K562 (cell line): ENCODE measurements around the gene CDK9. TPM values are rescaled to one million over a fixed set of nuclear protein-coding genes. Genes with fewer than 3 reads are reported as not detected.

Experiments used
- ATF4 ChIP-seq: fragments of 450-650 bp; formaldehyde crosslinking; IDR thresholded peaks from 2 replicates; pipeline ENCODE4 v1.4.0; 2022; ENCODE audit warnings: mild to moderate bottlenecking, moderate library complexity
- CREBBP ChIP-seq: IDR thresholded peaks from one replicate; pipeline ENCODE4 v1.6.1; 2012; ENCODE audit warnings: low read depth, mild to moderate bottlenecking, control low read depth, inconsistent platforms, low read length
- E2F3 ChIP-seq: fragments of 250-450 bp; sonication (Bioruptor Pico); IDR thresholded peaks from 2 replicates; pipeline ENCODE4 v1.4.0; 2020; ENCODE audit warnings: mild to moderate bottlenecking
- ELF1 ChIP-seq: fragments of 200-800 bp; sonication (Bioruptor generic); IDR thresholded peaks from 2 replicates; pipeline ENCODE4 v1.6.1; 2016; ENCODE audit warnings: missing genetic modification characterization, missing compliant biosample characterization
- MEIS2 ChIP-seq: fragments of 450-650 bp; IDR thresholded peaks from 2 replicates; pipeline ENCODE4 v1.6.1; 2014; ENCODE audit warnings: mild to moderate bottlenecking; ENCODE audit not compliant: partially characterized antibody
- NFATC3 ChIP-seq: fragments of 450-650 bp; IDR thresholded peaks from 2 replicates; pipeline ENCODE4 v1.6.1; 2017; ENCODE audit warnings: mild to moderate bottlenecking
- NR3C1 ChIP-seq: sonication (generic); formaldehyde crosslinking; IDR thresholded peaks from 2 replicates; pipeline ENCODE4 v1.8.1; 2022; ENCODE audit warnings: missing genetic modification reagents
- POLR2B ChIP-seq: fragments of 450-650 bp; IDR thresholded peaks from 2 replicates; pipeline ENCODE4 v1.6.1; 2018; ENCODE audit warnings: low read depth; ENCODE audit not compliant: partially characterized antibody
- SMARCB1 ChIP-seq: IDR thresholded peaks from 2 replicates; pipeline ENCODE4 v1.6.1; 2011; ENCODE audit warnings: improper control_type of control experiment, low read depth; ENCODE audit not compliant: insufficient read length
- TCF15 ChIP-seq: fragments of 250-450 bp; sonication (Bioruptor Pico); IDR thresholded peaks from 2 replicates; pipeline ENCODE4 v1.8.0; 2022; ENCODE audit warnings: moderate library complexity, mild to moderate bottlenecking, inconsistent platforms
- TRIM25 ChIP-seq: fragments of 450-650 bp; IDR thresholded peaks from 2 replicates; pipeline ENCODE4 v1.7.0; 2016; ENCODE audit warnings: borderline replicate concordance
- ZNF197 ChIP-seq: fragments of 200-800 bp; sonication (Bioruptor generic); IDR thresholded peaks from 2 replicates; pipeline ENCODE4 v1.6.1; 2016; ENCODE audit warnings: low read depth, missing genetic modification characterization, missing compliant biosample characterization
- polyA plus RNA-seq, 8 experiments: library from polyadenylated mRNA; depleted of rRNA in 4 of 8; stranded (reverse) in 5 of 8; unstranded in 3 of 8; fragments of >200 nt; fragmentation: Nextera tagmentation in 2 of 8; fragmentation: Illumina TruSeq in 1 of 8; extraction: Ambion mirVana in 2 of 8; extraction: Trizol in 1 of 8; gene quantifications; 2 replicates each; pipeline versions ENCODE4 v1.2.1 to v1.2.3, GENCODE V29; 2011 to 2014; ENCODE audit warnings: inconsistent platforms in 1 of 8, missing spikeins in 1 of 8
- total RNA-seq, 7 experiments: library from RNA; depleted of rRNA in 6 of 7; stranded (reverse); fragments of >200 nt in 6 of 7; fragmentation: Illumina TruSeq in 2 of 7; extraction: Trizol in 2 of 7; gene quantifications; 2 replicates each; pipeline versions ENCODE4 v1.2.1 to v1.2.3, GENCODE V29; 2011 to 2021; ENCODE audit warnings: low replicate concordance in 1 of 7
- TF ChIP-seq, protein P1 (sequence below): sonication (generic); formaldehyde crosslinking; IDR thresholded peaks from 2 replicates; pipeline ENCODE4 v1.8.1; 2023; ENCODE audit warnings: missing genetic modification reagents, mild to moderate bottlenecking, borderline replicate concordance
- TF ChIP-seq, protein P2 (sequence below), 3 experiments: fragments of 200-800 bp in 1 of 3; fragments of 250-450 bp in 1 of 3; fragments of 450-650 bp in 1 of 3; sonication (Bioruptor Pico) in 1 of 3; sonication (Bioruptor generic) in 1 of 3; formaldehyde crosslinking in 1 of 3; IDR thresholded peaks; 2 replicates each; pipeline versions ENCODE4 v1.6.1 to v1.8.0; 2016 to 2022; ENCODE audit warnings: mild to moderate bottlenecking in 2 of 3, missing genetic modification characterization in 2 of 3, missing compliant biosample characterization in 1 of 3, moderate library complexity in 1 of 3

Gene CDK9
- total and polyA plus RNA-seq, 9 of the 15 experiments (the other 6 are each of a cell fraction or from before 2014, with no cell fraction given) = 4.2 to 78.6 (median 33.0) TPM

DNA sequence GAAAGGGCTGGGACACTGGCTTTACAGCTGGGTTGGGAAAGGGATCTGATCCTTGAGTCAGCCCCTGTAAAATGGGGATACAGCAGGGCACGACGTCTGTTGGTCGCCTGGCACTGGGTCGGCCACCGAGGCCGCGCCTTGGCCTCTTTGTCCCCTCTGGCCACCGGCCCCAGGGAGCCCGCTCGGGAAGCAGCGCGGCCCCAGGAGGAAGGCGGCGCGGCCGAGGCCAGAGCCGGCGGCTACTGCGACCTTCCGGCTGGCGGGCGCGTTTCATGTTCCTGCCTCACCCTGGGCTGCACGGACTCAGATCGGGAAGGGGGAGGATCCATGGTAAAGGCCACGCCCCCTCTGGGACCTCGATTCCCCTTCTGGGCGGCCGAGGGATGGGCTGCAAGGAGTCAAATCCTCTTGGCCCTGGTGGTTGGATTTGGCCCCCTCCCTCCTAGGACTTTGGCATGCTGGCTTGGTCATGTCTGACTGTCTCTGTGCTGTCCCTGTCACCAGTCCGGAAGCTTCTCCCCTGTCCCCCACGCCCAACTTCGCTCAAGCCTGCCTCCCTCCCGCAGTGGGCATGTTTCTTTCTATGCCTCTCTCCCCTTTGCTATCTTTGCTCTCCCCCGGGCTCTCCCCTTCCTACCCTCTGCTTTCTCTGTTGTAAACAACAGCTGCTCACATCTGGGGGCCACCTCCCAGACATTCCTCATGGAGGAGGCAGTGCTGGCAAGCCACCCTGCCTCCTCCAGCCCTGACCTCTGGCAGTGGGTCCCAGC is 42.6 kb downstream of the CDK9 start (continued):
- TF ChIP-seq ELF1 (tag) (peak; percentile 55; the same call in 1 of the 2 replicates), CREBBP (no peak), TCF15 (CRISPR knock-in tag) (no peak), ATF4 (CRISPR knock-in tag) (0 out of 2 replicates have a peak, but pooled peaks have one; percentile 32), POLR2B (peak; percentile 85), SMARCB1 (no peak), MEIS2 (no peak), ZNF197 (CRISPR knock-in tag) (no peak), NR3C1 (no peak), NFATC3 (no peak), E2F3 (CRISPR knock-in tag) (no peak), TRIM25 (0 out of 2 replicates have a peak, but pooled peaks have one; percentile 32)
- TF ChIP-seq, protein P1, sequence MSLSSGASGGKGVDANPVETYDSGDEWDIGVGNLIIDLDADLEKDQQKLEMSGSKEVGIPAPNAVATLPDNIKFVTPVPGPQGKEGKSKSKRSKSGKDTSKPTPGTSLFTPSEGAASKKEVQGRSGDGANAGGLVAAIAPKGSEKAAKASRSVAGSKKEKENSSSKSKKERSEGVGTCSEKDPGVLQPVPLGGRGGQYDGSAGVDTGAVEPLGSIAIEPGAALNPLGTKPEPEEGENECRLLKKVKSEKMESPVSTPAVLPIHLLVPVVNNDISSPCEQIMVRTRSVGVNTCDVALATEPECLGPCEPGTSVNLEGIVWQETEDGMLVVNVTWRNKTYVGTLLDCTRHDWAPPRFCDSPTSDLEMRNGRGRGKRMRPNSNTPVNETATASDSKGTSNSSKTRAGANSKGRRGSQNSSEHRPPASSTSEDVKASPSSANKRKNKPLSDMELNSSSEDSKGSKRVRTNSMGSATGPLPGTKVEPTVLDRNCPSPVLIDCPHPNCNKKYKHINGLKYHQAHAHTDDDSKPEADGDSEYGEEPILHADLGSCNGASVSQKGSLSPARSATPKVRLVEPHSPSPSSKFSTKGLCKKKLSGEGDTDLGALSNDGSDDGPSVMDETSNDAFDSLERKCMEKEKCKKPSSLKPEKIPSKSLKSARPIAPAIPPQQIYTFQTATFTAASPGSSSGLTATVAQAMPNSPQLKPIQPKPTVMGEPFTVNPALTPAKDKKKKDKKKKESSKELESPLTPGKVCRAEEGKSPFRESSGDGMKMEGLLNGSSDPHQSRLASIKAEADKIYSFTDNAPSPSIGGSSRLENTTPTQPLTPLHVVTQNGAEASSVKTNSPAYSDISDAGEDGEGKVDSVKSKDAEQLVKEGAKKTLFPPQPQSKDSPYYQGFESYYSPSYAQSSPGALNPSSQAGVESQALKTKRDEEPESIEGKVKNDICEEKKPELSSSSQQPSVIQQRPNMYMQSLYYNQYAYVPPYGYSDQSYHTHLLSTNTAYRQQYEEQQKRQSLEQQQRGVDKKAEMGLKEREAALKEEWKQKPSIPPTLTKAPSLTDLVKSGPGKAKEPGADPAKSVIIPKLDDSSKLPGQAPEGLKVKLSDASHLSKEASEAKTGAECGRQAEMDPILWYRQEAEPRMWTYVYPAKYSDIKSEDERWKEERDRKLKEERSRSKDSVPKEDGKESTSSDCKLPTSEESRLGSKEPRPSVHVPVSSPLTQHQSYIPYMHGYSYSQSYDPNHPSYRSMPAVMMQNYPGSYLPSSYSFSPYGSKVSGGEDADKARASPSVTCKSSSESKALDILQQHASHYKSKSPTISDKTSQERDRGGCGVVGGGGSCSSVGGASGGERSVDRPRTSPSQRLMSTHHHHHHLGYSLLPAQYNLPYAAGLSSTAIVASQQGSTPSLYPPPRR (CRISPR knock-in tag) = no peak
- TF ChIP-seq, protein P2, sequence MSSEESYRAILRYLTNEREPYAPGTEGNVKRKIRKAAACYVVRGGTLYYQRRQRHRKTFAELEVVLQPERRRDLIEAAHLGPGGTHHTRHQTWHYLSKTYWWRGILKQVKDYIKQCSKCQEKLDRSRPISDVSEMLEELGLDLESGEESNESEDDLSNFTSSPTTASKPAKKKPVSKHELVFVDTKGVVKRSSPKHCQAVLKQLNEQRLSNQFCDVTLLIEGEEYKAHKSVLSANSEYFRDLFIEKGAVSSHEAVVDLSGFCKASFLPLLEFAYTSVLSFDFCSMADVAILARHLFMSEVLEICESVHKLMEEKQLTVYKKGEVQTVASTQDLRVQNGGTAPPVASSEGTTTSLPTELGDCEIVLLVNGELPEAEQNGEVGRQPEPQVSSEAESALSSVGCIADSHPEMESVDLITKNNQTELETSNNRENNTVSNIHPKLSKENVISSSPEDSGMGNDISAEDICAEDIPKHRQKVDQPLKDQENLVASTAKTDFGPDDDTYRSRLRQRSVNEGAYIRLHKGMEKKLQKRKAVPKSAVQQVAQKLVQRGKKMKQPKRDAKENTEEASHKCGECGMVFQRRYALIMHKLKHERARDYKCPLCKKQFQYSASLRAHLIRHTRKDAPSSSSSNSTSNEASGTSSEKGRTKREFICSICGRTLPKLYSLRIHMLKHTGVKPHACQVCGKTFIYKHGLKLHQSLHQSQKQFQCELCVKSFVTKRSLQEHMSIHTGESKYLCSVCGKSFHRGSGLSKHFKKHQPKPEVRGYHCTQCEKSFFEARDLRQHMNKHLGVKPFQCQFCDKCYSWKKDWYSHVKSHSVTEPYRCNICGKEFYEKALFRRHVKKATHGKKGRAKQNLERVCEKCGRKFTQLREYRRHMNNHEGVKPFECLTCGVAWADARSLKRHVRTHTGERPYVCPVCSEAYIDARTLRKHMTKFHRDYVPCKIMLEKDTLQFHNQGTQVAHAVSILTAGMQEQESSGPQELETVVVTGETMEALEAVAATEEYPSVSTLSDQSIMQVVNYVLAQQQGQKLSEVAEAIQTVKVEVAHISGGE (CRISPR knock-in tag; IDR thresholded peaks at IDR 0.05) = 0 out of 6 replicates have a peak, but pooled peaks of 1 of the 3 experiments have one; percentile 46
